Mucosa of descending colon (tissue), 3 donors: ENCODE data around the gene LRP1B. TPM values are rescaled to one million over a fixed set of nuclear protein-coding genes. Genes with fewer than 3 reads are reported as not detected.

Source experiments
- ATAC-seq: fragments of 200-7000 bp; cut with Tn5 transposase; one replicate; pipeline ENCODE4 v1.9.1; 2020; ENCODE audit warnings: mild to moderate bottlenecking, moderate library complexity
- DNase-seq, 3 donors: peaks; one replicate each; pipeline ENCODE4 v3.0.0-alpha.2; 2020
- H3K36me3 ChIP-seq: fragments of 200-600 bp; one replicate; pipeline ENCODE4 v1.8.0; 2021; ENCODE audit warnings: low read depth, mild to moderate bottlenecking
- H3K4me1 ChIP-seq: fragments of 200-600 bp; one replicate; pipeline ENCODE4 v1.8.0; 2021; ENCODE audit warnings: low read depth, mild to moderate bottlenecking
- H3K4me3 ChIP-seq: fragments of 200-600 bp; one replicate; pipeline ENCODE4 v1.8.0; 2021; ENCODE audit warnings: mild to moderate bottlenecking
- H3K9me3 ChIP-seq: fragments of 200-600 bp; one replicate; pipeline ENCODE4 v1.8.0; 2021; ENCODE audit warnings: mild to moderate bottlenecking
- intact Hi-C, 2 donors: fragments of 100-400 bp; cut with DNase I in 1 of 2; cut with micrococcal nuclease in 1 of 2; formaldehyde crosslinking; loops; one replicate each; pipeline versions ENCODE4 v1.11.0 to v1.11.1; 2022; cut with DNase I, micrococcal nuclease
- total RNA-seq, 3 donors: library from RNA; stranded (reverse); fragmentation: NEBNext Ultra II Directional in 2 of 3; extraction: Animal tissue kit (Norgen Biotek cat#: 25700) in 2 of 3; gene quantifications; one replicate each; pipeline versions ENCODE4 v1.2.1 to v1.2.4, GENCODE V29; 2021 to 2023
- TF ChIP-seq, protein P1 (sequence below): fragments of 200-600 bp; IDR thresholded peaks from one replicate; pipeline ENCODE4 v1.8.0; 2022; ENCODE audit warnings: antibody characterized with exemption, mild to moderate bottlenecking
- donor health status: DM: no; HTN: no; CAD: no; lungs with moderate emphysema.
- donor health status: DM: no; HTN: no; CAD: no.
- donor health status: DM: no; HTN: yes; CAD: no.

Gene LRP1B
- total RNA-seq, 3 donors from 2014 or later = 0.12 to 1.6 (median 0.20) TPM

- TF ChIP-seq, protein P1, sequence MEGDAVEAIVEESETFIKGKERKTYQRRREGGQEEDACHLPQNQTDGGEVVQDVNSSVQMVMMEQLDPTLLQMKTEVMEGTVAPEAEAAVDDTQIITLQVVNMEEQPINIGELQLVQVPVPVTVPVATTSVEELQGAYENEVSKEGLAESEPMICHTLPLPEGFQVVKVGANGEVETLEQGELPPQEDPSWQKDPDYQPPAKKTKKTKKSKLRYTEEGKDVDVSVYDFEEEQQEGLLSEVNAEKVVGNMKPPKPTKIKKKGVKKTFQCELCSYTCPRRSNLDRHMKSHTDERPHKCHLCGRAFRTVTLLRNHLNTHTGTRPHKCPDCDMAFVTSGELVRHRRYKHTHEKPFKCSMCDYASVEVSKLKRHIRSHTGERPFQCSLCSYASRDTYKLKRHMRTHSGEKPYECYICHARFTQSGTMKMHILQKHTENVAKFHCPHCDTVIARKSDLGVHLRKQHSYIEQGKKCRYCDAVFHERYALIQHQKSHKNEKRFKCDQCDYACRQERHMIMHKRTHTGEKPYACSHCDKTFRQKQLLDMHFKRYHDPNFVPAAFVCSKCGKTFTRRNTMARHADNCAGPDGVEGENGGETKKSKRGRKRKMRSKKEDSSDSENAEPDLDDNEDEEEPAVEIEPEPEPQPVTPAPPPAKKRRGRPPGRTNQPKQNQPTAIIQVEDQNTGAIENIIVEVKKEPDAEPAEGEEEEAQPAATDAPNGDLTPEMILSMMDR = no peak
- Histone ChIP-seq H3K4me1 (no peaks in the 10 kb centered on the region), H3K4me3 (no peak overlapping the region), H3K36me3 (no peaks in the 10 kb centered on the region), H3K9me3 (no peaks in the 10 kb centered on the region)
- ATAC-seq = no peak
- DNase-seq = peak in 1 of 3 donors; percentile 31
- intact Hi-C loops = no loop called here
These were observed 866.0 kb downstream of the LRP1B start for GRCh38 chr2:141264848-141265247.

DNA sequence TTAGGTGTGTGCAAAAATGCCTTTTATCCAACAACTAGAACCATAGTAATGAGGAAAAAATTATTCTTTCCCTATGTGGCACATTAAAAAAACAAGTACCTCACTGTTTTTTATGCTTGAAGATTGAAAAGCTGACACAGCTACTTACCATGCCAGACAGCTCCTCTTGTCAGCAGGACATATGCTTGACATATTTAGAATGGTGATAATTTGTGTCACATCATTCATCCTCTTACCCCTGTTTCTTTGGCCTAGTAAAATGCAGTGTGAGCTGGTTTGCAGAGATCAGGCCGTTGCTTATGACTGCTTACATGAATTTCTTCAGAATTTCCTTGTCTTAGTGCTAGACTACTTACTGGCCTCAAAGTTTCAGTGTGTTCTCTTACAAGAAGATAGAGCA is 869.9 kb downstream of the LRP1B start:
- H3K36me3 ChIP-seq = no peaks in the 10 kb centered on the region
- intact Hi-C loops = no loop called here
- TF ChIP-seq, protein P1 = no peak
- DNase-seq = no peak
- H3K4me3 ChIP-seq = no peak overlapping the region
- H3K4me1 ChIP-seq = no peaks in the 10 kb centered on the region
- ATAC-seq = no peak
- no peaks in the 10 kb centered on the region for H3K9me3 ChIP-seq

GRCh38 chr2:141259683-141260082 is 871.1 kb downstream of the LRP1B start:
- Histone ChIP-seq H3K4me1 (no peaks in the 10 kb centered on the region), H3K4me3 (no peak overlapping the region), H3K9me3 (no peaks in the 10 kb centered on the region), H3K36me3 (no peaks in the 10 kb centered on the region)
- TF ChIP-seq, protein P1 = no peak
- no peak for DNase-seq
- no peak for ATAC-seq
- intact Hi-C loops = no loop called here

DNA sequence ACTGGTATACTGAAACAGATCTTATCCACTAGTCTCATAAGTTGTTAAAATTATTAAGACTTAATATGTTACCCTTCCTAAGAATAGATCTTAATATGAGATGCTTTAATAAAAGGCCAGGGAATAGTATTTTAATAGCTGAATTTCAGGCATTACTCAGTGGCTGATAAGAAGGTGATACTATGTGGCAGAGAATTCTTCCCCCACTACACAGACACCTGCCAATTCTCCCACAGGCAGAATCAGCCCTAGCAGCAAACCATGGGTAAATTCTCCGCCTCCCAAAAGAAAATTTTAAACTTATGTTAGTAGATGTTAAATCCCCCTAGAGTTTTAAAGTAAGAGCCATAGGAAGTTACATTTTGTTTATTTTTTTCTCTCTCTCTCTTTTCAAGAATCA is 888.8 kb downstream of the LRP1B start:
- Histone ChIP-seq H3K4me1 (no peaks in the 10 kb centered on the region), H3K4me3 (no peak overlapping the region), H3K9me3 (no peaks in the 10 kb centered on the region), H3K36me3 (no peaks in the 10 kb centered on the region)
- intact Hi-C loops = no loop called here
- TF ChIP-seq, protein P1 = no peak
- DNase-seq (no peak), ATAC-seq (no peak)

GRCh38 chr2:141226560-141226959 is 904.3 kb downstream of the LRP1B start:
- H3K4me3 ChIP-seq = no peak overlapping the region
- no peaks in the 10 kb centered on the region for H3K4me1 ChIP-seq
- H3K9me3 ChIP-seq = no peaks in the 10 kb centered on the region
- DNase-seq = no peak
- TF ChIP-seq, protein P1 = no peak
- ATAC-seq = no peak
- H3K36me3 ChIP-seq = no peaks in the 10 kb centered on the region
- intact Hi-C loops = no loop called here

DNA sequence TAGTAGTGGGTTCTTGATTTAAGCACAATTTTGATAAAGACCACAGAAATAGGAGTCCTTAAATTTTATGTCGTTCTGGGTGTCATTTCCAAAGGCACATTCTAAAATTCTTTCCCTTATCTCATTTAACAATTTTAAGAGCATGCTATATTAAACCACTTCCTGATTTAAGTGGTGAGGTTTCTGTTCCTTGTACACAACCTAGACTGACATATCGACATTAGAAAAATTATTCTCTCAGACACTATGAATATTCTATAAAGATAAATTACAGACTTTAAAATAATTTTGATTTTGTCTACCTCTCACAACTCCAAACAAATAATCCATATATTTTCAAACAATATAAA is 923.8 kb downstream of the LRP1B start:
- DNase-seq (no peak), ATAC-seq (no peak)
- Histone ChIP-seq H3K4me1 (no peaks in the 10 kb centered on the region), H3K36me3 (no peaks in the 10 kb centered on the region), H3K4me3 (no peak overlapping the region), H3K9me3 (no peaks in the 10 kb centered on the region)
- TF ChIP-seq, protein P1 = no peak
- intact Hi-C loops = no loop called here
